Trophoblast cell (in vitro differentiated cells and primary cell): Measurements from ENCODE around the gene LPCAT2.
A peak's percentile ranks its signal among the peaks of the same experiment; 100 is the strongest.

ENCODE experiments used
- DNase-seq, 2 donors: peaks; one replicate each; pipeline ENCODE4 v3.0.0-alpha.2; 2016
- H2AFZ ChIP-seq: 2 replicates; pipeline ENCODE4 v1.6.1; 2013; ENCODE audit warnings: low read length, moderate library complexity, mild to moderate bottlenecking; ENCODE audit not compliant: insufficient read depth, poor library complexity
- H2AK5ac ChIP-seq: 2 replicates; pipeline ENCODE4 v1.6.1; 2013; ENCODE audit warnings: mild to moderate bottlenecking, low read length
- H2BK120ac ChIP-seq: 2 replicates; pipeline ENCODE4 v1.6.1; 2013; ENCODE audit warnings: low read length, mild to moderate bottlenecking, moderate library complexity; ENCODE audit not compliant: insufficient read depth, poor library complexity
- H2BK12ac ChIP-seq: 2 replicates; pipeline ENCODE4 v1.6.1; 2013; ENCODE audit warnings: mild to moderate bottlenecking, low read length, moderate library complexity
- H2BK5ac ChIP-seq: 2 replicates; pipeline ENCODE4 v1.6.1; 2013; ENCODE audit warnings: low read length, low read depth, moderate library complexity, mild to moderate bottlenecking; ENCODE audit not compliant: poor library complexity
- H3K14ac ChIP-seq: 2 replicates; pipeline ENCODE4 v1.6.1; 2013; ENCODE audit warnings: mild to moderate bottlenecking, low read length
- H3K18ac ChIP-seq: 2 replicates; pipeline ENCODE4 v1.6.1; 2013; ENCODE audit warnings: mild to moderate bottlenecking, low read length
- H3K23ac ChIP-seq: 2 replicates; pipeline ENCODE4 v1.6.1; 2013; ENCODE audit warnings: low read length
- H3K27ac ChIP-seq: 2 replicates; pipeline ENCODE4 v1.5.1; 2013; ENCODE audit warnings: low read depth, mild to moderate bottlenecking, inconsistent platforms, low read length, moderate library complexity
- H3K27me3 ChIP-seq: 2 replicates; pipeline ENCODE4 v1.6.1; 2013; ENCODE audit warnings: inconsistent platforms, mild to moderate bottlenecking, low read length, moderate library complexity; ENCODE audit not compliant: insufficient read depth
- H3K36me3 ChIP-seq, 2 experiments: 1 replicate in 1 of 2; 2 replicates in 1 of 2; pipeline ENCODE4 v1.6.1; 2013; ENCODE audit warnings: low read length in 2 of 2, mild to moderate bottlenecking in 2 of 2, moderate library complexity in 1 of 2; ENCODE audit not compliant: insufficient read depth in 2 of 2, control insufficient read depth in 1 of 2
- H3K4ac ChIP-seq: 2 replicates; pipeline ENCODE4 v1.6.1; 2013; ENCODE audit warnings: low read depth, mild to moderate bottlenecking, low read length, moderate library complexity
- H3K4me1 ChIP-seq, 2 experiments: 1 replicate in 1 of 2; 2 replicates in 1 of 2; pipeline ENCODE4 v1.6.1; 2013; ENCODE audit warnings: low read length in 2 of 2, mild to moderate bottlenecking in 2 of 2, moderate library complexity in 1 of 2; ENCODE audit not compliant: insufficient read depth in 2 of 2, control insufficient read depth in 1 of 2
- H3K4me2 ChIP-seq: 2 replicates; pipeline ENCODE4 v1.6.1; 2013; ENCODE audit warnings: inconsistent platforms, mild to moderate bottlenecking, low read length, moderate library complexity
- H3K4me3 ChIP-seq: 2 replicates; pipeline ENCODE4 v1.5.1; 2013; ENCODE audit warnings: mild to moderate bottlenecking, low read depth, low read length, inconsistent platforms
- H3K79me1 ChIP-seq: one replicate; pipeline ENCODE4 v1.6.1; 2013; ENCODE audit warnings: low read length
- H3K79me2 ChIP-seq: 2 replicates; pipeline ENCODE4 v1.6.1; 2013; ENCODE audit warnings: low read length, mild to moderate bottlenecking; ENCODE audit not compliant: control insufficient read depth, insufficient read depth, poor library complexity
- H3K9ac ChIP-seq: 2 replicates; pipeline ENCODE4 v1.6.1; 2013; ENCODE audit warnings: mild to moderate bottlenecking, low read length
- H3K9me3 ChIP-seq: 2 replicates; pipeline ENCODE4 v1.6.1; 2013; ENCODE audit warnings: low read depth, mild to moderate bottlenecking, control low read depth, inconsistent platforms, low read length; ENCODE audit not compliant: insufficient read depth
- H4K12ac ChIP-seq: 2 replicates; pipeline ENCODE4 v1.6.1; 2013; ENCODE audit warnings: low read depth, mild to moderate bottlenecking, low read length, moderate library complexity
- H4K8ac ChIP-seq: 2 replicates; pipeline ENCODE4 v1.6.1; 2013; ENCODE audit warnings: low read depth, mild to moderate bottlenecking, low read length, moderate library complexity
- H4K91ac ChIP-seq: one replicate; pipeline ENCODE4 v1.6.1; 2013; ENCODE audit warnings: low read depth, mild to moderate bottlenecking, low read length, moderate library complexity
- WGBS: extraction: QIAGEN DNeasy Blood & Tissue Kit; methylation state at CpG from one replicate; pipeline ENCODE4 v1.1.7; 2013; ENCODE audit warnings: missing lambda C conversion rate; ENCODE audit not compliant: insufficient read length, insufficient coverage; ENCODE audit errors: extremely low coverage; 5-methylcytosine and 5-hydroxymethylcytosine counted together

LPCAT2 gene

GRCh38 chr16:55576384-55576783 is 67.5 kb downstream of the LPCAT2 start:
- Histone ChIP-seq H2AFZ (no peak overlapping the region), H3K4me3 (no peak overlapping the region), H2BK5ac (no peak overlapping the region), H3K27me3 (no peaks in the 10 kb centered on the region), H3K79me2 (no peaks in the 10 kb centered on the region), H3K18ac (no peak overlapping the region), H3K14ac (no peak overlapping the region), H3K23ac (peak overlapping the region; percentile 100), H4K12ac (no peak overlapping the region), H2AK5ac (no peak overlapping the region), H2BK120ac (no peak overlapping the region), H3K9ac (peak overlapping the region; percentile 46), H3K36me3 (peaks cover 4 to 31% of the 10 kb centered on the region in 2 experiments), H2BK12ac (no peak overlapping the region), H3K9me3 (no peaks in the 10 kb centered on the region), H4K91ac (no peak overlapping the region), H3K27ac (no peak overlapping the region), H3K4ac (no peak overlapping the region), H4K8ac (no peak overlapping the region), H3K79me1 (no peaks in the 10 kb centered on the region), H3K4me1 (no peaks in the 10 kb centered on the region), H3K4me2 (no peak overlapping the region)
- WGBS: no CpG with 5 or more reads among the region's 2 CpGs
- no peak for DNase-seq

- no peaks in the 10 kb centered on the region for H3K4me1 ChIP-seq
- no peak overlapping the region for H4K8ac ChIP-seq
- H3K36me3 ChIP-seq: peaks cover 4 to 29% of the 10 kb centered on the region in 2 experiments
- H3K27me3 ChIP-seq: no peaks in the 10 kb centered on the region
- H2BK5ac ChIP-seq: no peak overlapping the region
- no peaks in the 10 kb centered on the region for H3K79me2 ChIP-seq
- H3K4me2 ChIP-seq: no peak overlapping the region
- no peak overlapping the region for H2AFZ ChIP-seq
- H3K9ac ChIP-seq: no peak overlapping the region
- WGBS: no CpG with 5 or more reads among the region's 3 CpGs
- H3K18ac ChIP-seq: no peak overlapping the region
- H2BK12ac ChIP-seq: no peak overlapping the region
- no peak overlapping the region for H2BK120ac ChIP-seq
- H3K9me3 ChIP-seq: no peaks in the 10 kb centered on the region
- H3K14ac ChIP-seq: no peak overlapping the region
- DNase-seq: no peak
- H2AK5ac ChIP-seq: no peak overlapping the region
- H3K4me3 ChIP-seq: no peak overlapping the region
- H3K27ac ChIP-seq: no peak overlapping the region
- no peak overlapping the region for H4K91ac ChIP-seq
- no peak overlapping the region for H3K4ac ChIP-seq
- H3K23ac ChIP-seq: no peak overlapping the region
- H3K79me1 ChIP-seq: no peaks in the 10 kb centered on the region
- H4K12ac ChIP-seq: no peak overlapping the region
Observed at GRCh38 chr16:55577887-55578286, 69.0 kb downstream of the LPCAT2 start.

GRCh38 chr16:55585631-55586030 is 76.8 kb downstream of the LPCAT2 start:
- no peak overlapping the region for H3K18ac ChIP-seq
- no peak overlapping the region for H4K12ac ChIP-seq
- H3K27me3 ChIP-seq: no peaks in the 10 kb centered on the region
- H3K4me3 ChIP-seq: no peak overlapping the region
- H3K27ac ChIP-seq: no peak overlapping the region
- H3K4me1 ChIP-seq: no peaks in the 10 kb centered on the region
- H2BK5ac ChIP-seq: no peak overlapping the region
- no peaks in the 10 kb centered on the region for H3K9me3 ChIP-seq
- no peak overlapping the region for H2BK120ac ChIP-seq
- H3K23ac ChIP-seq: no peak overlapping the region
- H2AK5ac ChIP-seq: no peak overlapping the region
- no peak overlapping the region for H3K14ac ChIP-seq
- DNase-seq: no peak
- no peak overlapping the region for H3K4ac ChIP-seq
- H4K91ac ChIP-seq: no peak overlapping the region
- H3K4me2 ChIP-seq: no peak overlapping the region
- WGBS: no CpG with 5 or more reads among the region's 2 CpGs
- no peak overlapping the region for H2AFZ ChIP-seq
- no peaks in the 10 kb centered on the region for H3K79me1 ChIP-seq
- H3K36me3 ChIP-seq: peaks cover 4 to 5% of the 10 kb centered on the region in 2 experiments
- no peak overlapping the region for H3K9ac ChIP-seq
- no peak overlapping the region for H2BK12ac ChIP-seq
- H4K8ac ChIP-seq: no peak overlapping the region
- H3K79me2 ChIP-seq: no peaks in the 10 kb centered on the region

- no peak overlapping the region for H4K12ac ChIP-seq
- peaks cover 2 to 4% of the 10 kb centered on the region in 2 experiments for H3K36me3 ChIP-seq
- H3K79me2 ChIP-seq: no peaks in the 10 kb centered on the region
- H3K4ac ChIP-seq: no peak overlapping the region
- DNase-seq: no peak
- H3K9ac ChIP-seq: no peak overlapping the region
- WGBS: no CpG with 5 or more reads among the region's 6 CpGs
- H3K4me2 ChIP-seq: no peak overlapping the region
- no peaks in the 10 kb centered on the region for H3K27me3 ChIP-seq
- no peak overlapping the region for H2AK5ac ChIP-seq
- H3K9me3 ChIP-seq: no peaks in the 10 kb centered on the region
- H3K4me1 ChIP-seq: no peaks in the 10 kb centered on the region
- H4K8ac ChIP-seq: no peak overlapping the region
- no peak overlapping the region for H3K27ac ChIP-seq
- no peak overlapping the region for H2BK5ac ChIP-seq
- H3K14ac ChIP-seq: no peak overlapping the region
- H2BK12ac ChIP-seq: no peak overlapping the region
- no peak overlapping the region for H3K4me3 ChIP-seq
- H3K23ac ChIP-seq: no peak overlapping the region
- no peak overlapping the region for H2AFZ ChIP-seq
- no peak overlapping the region for H4K91ac ChIP-seq
- H3K79me1 ChIP-seq: no peaks in the 10 kb centered on the region
- H3K18ac ChIP-seq: no peak overlapping the region
- no peak overlapping the region for H2BK120ac ChIP-seq
Observed at GRCh38 chr16:55588799-55589198, 79.9 kb downstream of the LPCAT2 start.
